ENCODE data around the gene ADIPOR2. TPM values are rescaled to one million over a fixed set of nuclear protein-coding genes. Genes with fewer than 3 reads are reported as not detected.

The ADIPOR2 gene
- total RNA-seq, 1 experiment from 2014 or later = 45.3 TPM

GRCh38 chr12:1691123-1692007 is 495 bp downstream of the ADIPOR2 start:
- H3K4me1 Mint-ChIP-seq = peaks cover 14 to 15% of the 10 kb centered on the region in 2 experiments
- Histone ChIP-seq H3T11ph (ENCODE audit: low read length) (no peak overlapping the region), H3K4me1 (ENCODE audit: insufficient read depth, low read length) (no peaks in the 10 kb centered on the region), H2BK20ac (ENCODE audit: low read depth, low read length, poor library complexity, severe bottlenecking) (no peak overlapping the region), H3K23ac (ENCODE audit: insufficient read length, low read depth, low read length) (no peak overlapping the region), H3K4ac (ENCODE audit: low read depth, low read length) (no peak overlapping the region), H3K9ac (ENCODE audit: extremely low read depth, insufficient read length, low read length) (peak overlapping the region; percentile 61), H3K56ac (ENCODE audit: insufficient read length, low read depth, low read length) (no peak overlapping the region), H3K27ac (ENCODE audit: insufficient read length, low read depth, low read length) (no peak overlapping the region), H3K9me3 (ENCODE audit: control insufficient read depth, low read depth, low read length) (no peaks in the 10 kb centered on the region), H2AK5ac (ENCODE audit: insufficient read length, low read length) (no peak overlapping the region), H4K20me1 (ENCODE audit: control insufficient read depth, insufficient read depth, insufficient read length) (no peaks in the 10 kb centered on the region), H4K91ac (ENCODE audit: insufficient read length, low read depth, low read length) (no peak overlapping the region), H4K5ac (ENCODE audit: insufficient read length, low read depth, low read length) (no peak overlapping the region), H2BK5ac (ENCODE audit: insufficient read length, low read length) (no peak overlapping the region), H2AFZ (ENCODE audit: low read length) (no peak overlapping the region), H3K79me1 (ENCODE audit: insufficient read depth, low read depth, low read length, poor library complexity, severe bottlenecking) (peaks cover 5% of the 10 kb centered on the region), H3K4me2 (ENCODE audit: insufficient read depth, insufficient read length, low read length) (peak overlapping the region; percentile 81), H3K18ac (ENCODE audit: insufficient read length, low read depth, low read length) (peak overlapping the region; percentile 77), H4K8ac (replicated peaks; ENCODE audit: insufficient read length, low read depth, low read length) (no peak overlapping the region), H3K14ac (ENCODE audit: insufficient read depth, low read length) (peak overlapping the region; percentile 88), H3K27me3 (ENCODE audit: insufficient read depth, low read length) (no peaks in the 10 kb centered on the region), H3K79me2 (ENCODE audit: insufficient read depth, low read length) (peaks cover 27% of the 10 kb centered on the region; the same call in 1 of the 2 replicates), H2BK120ac (ENCODE audit: low read depth, low read length, poor library complexity, severe bottlenecking) (no peak overlapping the region), H3K23me2 (ENCODE audit: insufficient read length, low read depth, low read length, poor library complexity, severe bottlenecking) (peaks cover 5% of the 10 kb centered on the region), H2BK15ac (ENCODE audit: low read depth, low read length) (no peak overlapping the region), H2BK12ac (ENCODE audit: insufficient read length, low read depth, low read length) (no peak overlapping the region)
- peak overlapping the region; percentile 97 to 98 (median 97) for H3K27ac Mint-ChIP-seq
- H3K27me3 Mint-ChIP-seq (ENCODE audit: low read depth) = peaks cover 2% of the 10 kb centered on the region
- no peak for DNase-seq
- H3K9me3 Mint-ChIP-seq = no peaks in the 10 kb centered on the region
- H3K4me3 Mint-ChIP-seq = peak overlapping the region; percentile 86 to 97
- peaks cover 2 to 11% (median 6%) of the 10 kb centered on the region in 3 experiments; a peak in 5 of 7 replicates for H3K36me3 Mint-ChIP-seq (ENCODE audit: insufficient read depth in 1 of 3, low read depth in 3 of 3)
- no CpG with 5 or more reads among the region's 56 CpGs for WGBS (ENCODE audit: extremely low coverage, insufficient read length, low lambda C conversion rate)
- no peak for TF ChIP-seq CTCF (conservative IDR thresholded peaks at IDR 0.05)
